Fibroblast of peridontal ligament (primary cell): ENCODE results near the gene LIPE.

Experiments
- DNase-seq: peaks from one replicate; pipeline ENCODE4 v3.0.0-alpha.2; 2010; ENCODE audit errors: extremely low read depth

LIPE gene

GRCh38 chr19:42356686-42357085 is 70.5 kb downstream of the LIPE start:
- DNase-seq, result no peak

GRCh38 chr19:42355896-42356295 is 71.3 kb downstream of the LIPE start:
- DNase-seq, result no peak

GRCh38 chr19:42353341-42354015 is 73.7 kb downstream of the LIPE start:
- DNase-seq, result no peak

- DNase-seq, result no peak
Measured at GRCh38 chr19:42352301-42353259, 74.6 kb downstream of the LIPE start.
